Osteoblast (primary cell): Measurements from ENCODE around the gene CARD8. TPM values are rescaled to one million over a fixed set of nuclear protein-coding genes. Genes with fewer than 3 reads are reported as not detected.

Experiments used
- DNase-seq: peaks from one replicate; pipeline ENCODE4 v3.0.0; 2011; ENCODE audit warnings: low spot score, mixed read lengths; ENCODE audit not compliant: insufficient read length; ENCODE audit errors: missing footprints
- H2AFZ ChIP-seq: 2 replicates; pipeline ENCODE4 v1.6.0; 2011; ENCODE audit warnings: mild to moderate bottlenecking, low read length
- H3K27ac ChIP-seq: 2 replicates; pipeline ENCODE4 v1.5.1; 2011; ENCODE audit warnings: mild to moderate bottlenecking, low read depth, low read length, moderate library complexity
- H3K27me3 ChIP-seq: 2 replicates; pipeline ENCODE4 v1.6.0; 2012; ENCODE audit warnings: mild to moderate bottlenecking, control low read depth, inconsistent platforms, low read length, moderate library complexity; ENCODE audit not compliant: insufficient read depth
- H3K36me3 ChIP-seq: 2 replicates; pipeline ENCODE4 v1.5.1; 2011; ENCODE audit warnings: mild to moderate bottlenecking, low read length, control low read depth, moderate library complexity; ENCODE audit not compliant: insufficient read depth
- H3K4me1 ChIP-seq: 2 replicates; pipeline ENCODE4 v1.5.1; 2011; ENCODE audit warnings: mild to moderate bottlenecking, low read length, control low read depth, moderate library complexity; ENCODE audit not compliant: insufficient read depth
- H3K4me2 ChIP-seq: 2 replicates; pipeline ENCODE4 v1.6.0; 2011; ENCODE audit warnings: mild to moderate bottlenecking, low read length; ENCODE audit not compliant: insufficient read depth
- H3K4me3 ChIP-seq: fragments of 200-600 bp; sonication (generic); 3 replicates; pipeline ENCODE4 v1.5.1; 2012; ENCODE audit warnings: mild to moderate bottlenecking, low read length, inconsistent platforms; ENCODE audit not compliant: insufficient read depth
- H3K79me2 ChIP-seq: 2 replicates; pipeline ENCODE4 v1.6.0; 2012; ENCODE audit warnings: mild to moderate bottlenecking, low read length, control low read depth, inconsistent platforms; ENCODE audit not compliant: insufficient read depth
- H3K9me3 ChIP-seq: 2 replicates; pipeline ENCODE4 v1.5.1; 2011; ENCODE audit warnings: low read depth, low read length, control low read depth
- H4K20me1 ChIP-seq: 2 replicates; pipeline ENCODE4 v1.6.0; 2012; ENCODE audit warnings: mild to moderate bottlenecking, low read length, control low read depth; ENCODE audit not compliant: insufficient read depth
- CTCF ChIP-seq: IDR thresholded peaks from 2 replicates; pipeline ENCODE4 v1.5.1; 2011; ENCODE audit warnings: mild to moderate bottlenecking, low read depth, low read length, moderate library complexity; ENCODE audit errors: extremely low read depth
- total RNA-seq: library from RNA; depleted of rRNA; stranded (reverse); fragments of >200 nt; gene quantifications from 2 replicates; pipeline ENCODE4 v1.2.3, GENCODE V29; 2012

Gene CARD8
- total RNA-seq, 1 donor, result 17.4 TPM

DNA sequence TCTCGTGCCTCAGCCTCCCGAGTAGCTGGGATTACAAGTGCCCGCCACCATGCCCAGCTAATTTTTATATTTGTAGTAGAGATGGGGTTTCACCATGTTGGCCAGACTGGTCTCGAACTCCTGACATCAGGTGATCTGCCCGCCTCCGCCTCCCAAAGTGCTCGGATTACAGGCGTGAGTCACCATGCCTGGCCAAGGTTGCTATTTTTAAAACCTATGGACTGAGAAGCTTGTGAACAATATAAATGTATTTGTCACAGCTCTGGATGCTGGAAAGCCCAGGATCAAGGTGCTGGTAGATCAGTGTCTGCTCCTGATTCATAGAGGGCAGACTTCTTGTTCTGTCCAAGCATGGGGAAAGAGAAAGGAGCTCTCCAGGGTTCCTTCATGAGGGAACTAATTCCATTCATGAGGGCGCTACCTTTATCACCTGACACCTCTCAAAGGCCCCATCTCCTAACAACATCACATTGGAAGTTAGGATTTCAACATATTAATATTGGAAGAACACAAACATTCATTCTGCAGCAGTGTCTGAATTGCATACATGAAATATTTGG is 16.1 kb downstream of the CARD8 start:
- Histone ChIP-seq H3K4me3 (no peak overlapping the region), H3K4me1 (peaks cover 6% of the 10 kb centered on the region), H3K27ac (no peak overlapping the region), H3K79me2 (no peaks in the 10 kb centered on the region), H2AFZ (no peak overlapping the region), H3K27me3 (no peaks in the 10 kb centered on the region), H3K36me3 (peaks cover 10% of the 10 kb centered on the region), H3K9me3 (no peaks in the 10 kb centered on the region), H4K20me1 (no peaks in the 10 kb centered on the region), H3K4me2 (no peak overlapping the region)
- no peak for DNase-seq
- no peak for TF ChIP-seq CTCF

GRCh38 chr19:48239120-48239519 is 16.6 kb downstream of the CARD8 start:
- no peak overlapping the region for H3K4me2 ChIP-seq
- peaks cover 10% of the 10 kb centered on the region for H3K36me3 ChIP-seq
- no peaks in the 10 kb centered on the region for H3K27me3 ChIP-seq
- no peaks in the 10 kb centered on the region for H4K20me1 ChIP-seq
- no peak overlapping the region for H3K27ac ChIP-seq
- no peak overlapping the region for H3K4me3 ChIP-seq
- H3K79me2 ChIP-seq, result no peaks in the 10 kb centered on the region
- TF ChIP-seq CTCF, result no peak
- no peak for DNase-seq
- peaks cover 6% of the 10 kb centered on the region for H3K4me1 ChIP-seq
- H2AFZ ChIP-seq, result no peak overlapping the region
- H3K9me3 ChIP-seq, result no peaks in the 10 kb centered on the region

- H3K9me3 ChIP-seq, result no peaks in the 10 kb centered on the region
- no peak for DNase-seq
- peaks cover 6% of the 10 kb centered on the region for H3K4me1 ChIP-seq
- H3K4me2 ChIP-seq, result no peak overlapping the region
- no peak overlapping the region for H3K4me3 ChIP-seq
- TF ChIP-seq CTCF, result no peak
- H3K27me3 ChIP-seq, result no peaks in the 10 kb centered on the region
- no peak overlapping the region for H3K27ac ChIP-seq
- H4K20me1 ChIP-seq, result no peaks in the 10 kb centered on the region
- peaks cover 17% of the 10 kb centered on the region for H3K36me3 ChIP-seq
- H3K79me2 ChIP-seq, result no peaks in the 10 kb centered on the region
- no peak overlapping the region for H2AFZ ChIP-seq
Measured at GRCh38 chr19:48237057-48237456, 18.7 kb downstream of the CARD8 start.

GRCh38 chr19:48230555-48231129 is 25.1 kb downstream of the CARD8 start:
- no peaks in the 10 kb centered on the region for H4K20me1 ChIP-seq
- no peak for TF ChIP-seq CTCF
- no peak overlapping the region for H3K27ac ChIP-seq
- no peaks in the 10 kb centered on the region for H3K4me1 ChIP-seq
- H3K36me3 ChIP-seq, result peaks cover 7% of the 10 kb centered on the region
- DNase-seq, result no peak
- H3K9me3 ChIP-seq, result no peaks in the 10 kb centered on the region
- H3K4me2 ChIP-seq, result no peak overlapping the region
- H3K4me3 ChIP-seq, result no peak overlapping the region
- no peaks in the 10 kb centered on the region for H3K27me3 ChIP-seq
- H3K79me2 ChIP-seq, result no peaks in the 10 kb centered on the region
- H2AFZ ChIP-seq, result no peak overlapping the region
